Tibial artery (tissue), 4 donors: ENCODE measurements around the gene NUCB2.

Experiments used
- DNase-seq, 2 donors: peaks; one replicate each; pipeline ENCODE4 v3.0.0-alpha.2; 2019
- H3K27ac ChIP-seq, 2 donors: fragments of 200-600 bp; sonication (generic) in 1 of 2; 1 replicate in 1 of 2; 2 replicates in 1 of 2; pipeline ENCODE4 v1.5.1; 2018 to 2019; ENCODE audit warnings: mild to moderate bottlenecking in 1 of 2
- H3K27me3 ChIP-seq, 2 donors: fragments of 200-600 bp; sonication (generic) in 1 of 2; one replicate each; pipeline versions ENCODE4 v1.5.1 to v1.6.0; 2016 to 2019
- H3K36me3 ChIP-seq, 3 donors: fragments of 200-600 bp; sonication (generic) in 2 of 3; one replicate each; pipeline ENCODE4 v1.5.1; 2016 to 2019; ENCODE audit warnings: mild to moderate bottlenecking in 2 of 3
- H3K4me1 ChIP-seq, 4 donors: fragments of 200-600 bp; sonication (generic) in 2 of 4; 1 replicate in 3 of 4; 2 replicates in 1 of 4; pipeline ENCODE4 v1.5.1; 2016 to 2019
- H3K4me3 ChIP-seq, 2 donors: fragments of 200-600 bp; sonication (generic) in 1 of 2; 1 replicate in 1 of 2; 2 replicates in 1 of 2; pipeline ENCODE4 v1.5.1; 2018 to 2019; ENCODE audit warnings: mild to moderate bottlenecking in 2 of 2
- H3K9me3 ChIP-seq, 3 donors: fragments of 200-600 bp; sonication (generic) in 1 of 3; one replicate each; pipeline ENCODE4 v1.5.1; 2016 to 2019
- CTCF ChIP-seq, 2 experiments: fragments of 200-600 bp in 1 of 2; fragments of 450-650 bp in 1 of 2; IDR thresholded peaks; one replicate each; pipeline ENCODE4 v1.5.1; 2017 to 2019; ENCODE audit warnings: antibody characterized with exemption in 2 of 2, mild to moderate bottlenecking in 1 of 2, moderate library complexity in 1 of 2
- intact Hi-C: fragments of 100-400 bp; cut with DNase I; formaldehyde crosslinking; loops from one replicate; pipeline ENCODE4 v1.15.0; 2023; ENCODE audit warnings: low total_unique reads

NUCB2 gene

GRCh38 chr11:17273668-17274282 lies 2.8 kb upstream of the NUCB2 start:
- intact Hi-C loops: no loop called here
- no peak for TF ChIP-seq CTCF (IDR thresholded peaks at IDR 0.05)
- H3K9me3 ChIP-seq: no peaks in the 10 kb centered on the region
- H3K36me3 ChIP-seq: no peaks in the 10 kb centered on the region
- H3K27ac ChIP-seq: no peak overlapping the region
- H3K4me1 ChIP-seq: peaks cover 0 to 5% (median 0%) of the 10 kb centered on the region in 4 donors
- H3K4me3 ChIP-seq: no peak overlapping the region
- no peaks in the 10 kb centered on the region for H3K27me3 ChIP-seq
- DNase-seq: no peak

GRCh38 chr11:17275400-17276235 lies 921 bp upstream of the NUCB2 start:
- peak overlapping the region; percentile 89 to 90 for H3K27ac ChIP-seq
- H3K27me3 ChIP-seq: no peaks in the 10 kb centered on the region
- H3K4me3 ChIP-seq: peak overlapping the region; percentile 89 to 90
- H3K36me3 ChIP-seq: no peaks in the 10 kb centered on the region
- no peaks in the 10 kb centered on the region for H3K9me3 ChIP-seq
- H3K4me1 ChIP-seq: peaks cover 0 to 5% (median 0%) of the 10 kb centered on the region in 4 donors
- no peak for DNase-seq
- intact Hi-C loops: no loop called here
- no peak for TF ChIP-seq CTCF (IDR thresholded peaks at IDR 0.05)

GRCh38 chr11:17277024-17277584 lies 565 bp downstream of the NUCB2 start:
- DNase-seq: peak; percentile 20 to 74
- peaks cover 0 to 5% (median 0%) of the 10 kb centered on the region in 4 donors for H3K4me1 ChIP-seq
- H3K4me3 ChIP-seq: peak overlapping the region; percentile 89 to 90
- no peak for TF ChIP-seq CTCF (IDR thresholded peaks at IDR 0.05)
- no peaks in the 10 kb centered on the region for H3K27me3 ChIP-seq
- H3K36me3 ChIP-seq: no peaks in the 10 kb centered on the region
- intact Hi-C loops: no loop called here
- no peaks in the 10 kb centered on the region for H3K9me3 ChIP-seq
- peak overlapping the region; percentile 89 to 90 for H3K27ac ChIP-seq

- H3K27me3 ChIP-seq: no peaks in the 10 kb centered on the region
- no peak for TF ChIP-seq CTCF (IDR thresholded peaks at IDR 0.05)
- no peaks in the 10 kb centered on the region for H3K9me3 ChIP-seq
- no peak for DNase-seq
- H3K4me1 ChIP-seq: peaks cover 0 to 4% (median 0%) of the 10 kb centered on the region in 4 donors
- no peak overlapping the region for H3K27ac ChIP-seq
- H3K4me3 ChIP-seq: no peak overlapping the region
- intact Hi-C loops: no loop called here
- H3K36me3 ChIP-seq: peaks cover 6 to 23% (median 7%) of the 10 kb centered on the region in 3 donors
These were observed 4.1 kb downstream of the NUCB2 start for GRCh38 chr11:17280494-17281127.

GRCh38 chr11:17286332-17286731 lies 9.8 kb downstream of the NUCB2 start:
- Histone ChIP-seq H3K36me3 (peaks cover 13 to 53% (median 13%) of the 10 kb centered on the region in 3 donors), H3K9me3 (no peaks in the 10 kb centered on the region), H3K27ac (no peak overlapping the region), H3K4me3 (no peak overlapping the region), H3K4me1 (no peaks in the 10 kb centered on the region), H3K27me3 (no peaks in the 10 kb centered on the region)
- intact Hi-C loops: no loop called here
- no peak for DNase-seq
- TF ChIP-seq CTCF (IDR thresholded peaks at IDR 0.05): no peak
